Fibroblast of lung (primary cell): ENCODE results near the gene HENMT1. TPM values are rescaled to one million over a fixed set of nuclear protein-coding genes. Genes with fewer than 3 reads are reported as not detected.

Source experiments
- DNase-seq, 2 donors: peaks; one replicate each; pipeline versions ENCODE4 v3.0.0 to v3.0.0-alpha.2; 2010; ENCODE audit warnings: low read depth in 2 of 2
- H2AFZ ChIP-seq: 2 replicates; pipeline ENCODE4 v1.5.1; 2012; ENCODE audit warnings: low read length, control low read depth, inconsistent platforms
- H3K27ac ChIP-seq: 2 replicates; pipeline ENCODE4 v1.5.1; 2011; ENCODE audit warnings: low read length, control low read depth; ENCODE audit not compliant: insufficient read depth
- H3K27me3 ChIP-seq: 2 replicates; pipeline ENCODE4 v1.5.1; 2011; ENCODE audit warnings: mild to moderate bottlenecking, low read length; ENCODE audit not compliant: control insufficient read depth, insufficient read depth
- H3K36me3 ChIP-seq: 2 replicates; pipeline ENCODE4 v1.5.1; 2011; ENCODE audit warnings: low read length; ENCODE audit not compliant: control insufficient read depth, insufficient read depth
- H3K4me1 ChIP-seq: 2 replicates; pipeline ENCODE4 v1.5.1; 2011; ENCODE audit warnings: low read length; ENCODE audit not compliant: control insufficient read depth, insufficient read depth; ENCODE audit errors: extremely low read depth
- H3K4me2 ChIP-seq: 2 replicates; pipeline ENCODE4 v1.5.1; 2011; ENCODE audit warnings: low read length, control low read depth; ENCODE audit not compliant: insufficient read depth; ENCODE audit errors: extremely low read depth
- H3K4me3 ChIP-seq, 4 experiments: fragments of 200-600 bp in 1 of 4; sonication (generic) in 1 of 4; replicated peaks in 1 of 4; 2 replicates each; pipeline ENCODE4 v1.5.1; 2011 to 2016; ENCODE audit warnings: low read length in 4 of 4, low read depth in 3 of 4, mild to moderate bottlenecking in 3 of 4, control low read depth in 2 of 4, inconsistent platforms in 1 of 4, mixed read lengths in 1 of 4; ENCODE audit not compliant: insufficient read depth in 1 of 4; ENCODE audit errors: control extremely low read depth in 1 of 4
- H3K79me2 ChIP-seq: 2 replicates; pipeline ENCODE4 v1.5.1; 2012; ENCODE audit warnings: mild to moderate bottlenecking, low read length, inconsistent platforms; ENCODE audit not compliant: control insufficient read depth, insufficient read depth
- H3K9ac ChIP-seq: 2 replicates; pipeline ENCODE4 v1.5.1; 2011; ENCODE audit warnings: mild to moderate bottlenecking, low read length, control low read depth; ENCODE audit not compliant: insufficient read depth
- H3K9me3 ChIP-seq: 2 replicates; pipeline ENCODE4 v1.5.1; 2012; ENCODE audit warnings: low read depth, low read length; ENCODE audit not compliant: control insufficient read depth, insufficient read depth
- H4K20me1 ChIP-seq: 2 replicates; pipeline ENCODE4 v1.5.1; 2011; ENCODE audit warnings: low read length; ENCODE audit not compliant: control insufficient read depth, insufficient read depth; ENCODE audit errors: extremely low read depth
- CTCF ChIP-seq, 2 donors: IDR thresholded peaks in 1 of 2; conservative IDR thresholded peaks in 1 of 2; 1 replicate in 1 of 2; 2 replicates in 1 of 2; pipeline ENCODE4 v1.5.1; 2011 to 2012; ENCODE audit warnings: low read length in 2 of 2, control low read depth in 1 of 2, inconsistent platforms in 1 of 2, low read depth in 1 of 2, mild to moderate bottlenecking in 1 of 2
- EZH2 ChIP-seq: IDR thresholded peaks from 2 replicates; pipeline ENCODE4 v1.5.1; 2012; ENCODE audit warnings: low read length, control low read depth, mild to moderate bottlenecking; ENCODE audit errors: missing control alignments
- polyA plus RNA-seq, 2 donors: library from polyadenylated mRNA; depleted of rRNA in 1 of 2; stranded (reverse) in 1 of 2; unstranded in 1 of 2; fragments of >200 nt; gene quantifications; 2 replicates each; pipeline ENCODE4 v1.2.1, GENCODE V29; 2011 to 2012; ENCODE audit warnings: missing spikeins in 1 of 2
- total RNA-seq: library from RNA; depleted of rRNA; stranded (reverse); fragments of >200 nt; gene quantifications from 2 replicates; pipeline ENCODE4 v1.2.1, GENCODE V29; 2014

HENMT1 gene
- total and polyA plus RNA-seq, 2 donors (not counting 1 experiment from before 2014, with no cell fraction given), result 3.0 to 5.3 TPM

- H3K9ac ChIP-seq, result no peak overlapping the region
- no peak overlapping the region for H3K4me3 ChIP-seq
- no peak overlapping the region for H3K4me2 ChIP-seq
- H3K79me2 ChIP-seq, result no peaks in the 10 kb centered on the region
- H4K20me1 ChIP-seq, result no peaks in the 10 kb centered on the region
- peaks cover 1% of the 10 kb centered on the region for H3K36me3 ChIP-seq
- no peaks in the 10 kb centered on the region for H3K9me3 ChIP-seq
- DNase-seq, result no peak
- no peak overlapping the region for H3K27ac ChIP-seq
- TF ChIP-seq EZH2 (no peak), CTCF (conservative IDR thresholded peaks at IDR 0.05 in 1 of 2, IDR thresholded peaks at IDR 0.05 in 1 of 2; ENCODE audit: low read depth in 1 of 2, low read length in 2 of 2) (no peak)
- no peaks in the 10 kb centered on the region for H3K27me3 ChIP-seq
- H2AFZ ChIP-seq, result no peak overlapping the region
- no peaks in the 10 kb centered on the region for H3K4me1 ChIP-seq
Observed at GRCh38 chr1:108615544-108615943, 45.3 kb downstream of the HENMT1 start.

GRCh38 chr1:108612496-108612895 is 48.4 kb downstream of the HENMT1 start:
- Histone ChIP-seq H3K79me2 (no peaks in the 10 kb centered on the region), H4K20me1 (no peaks in the 10 kb centered on the region), H3K27me3 (no peaks in the 10 kb centered on the region), H3K36me3 (peaks cover under 1% of the 10 kb centered on the region), H3K4me2 (no peak overlapping the region), H3K27ac (no peak overlapping the region), H3K9me3 (no peaks in the 10 kb centered on the region), H3K4me3 (no peak overlapping the region), H3K9ac (no peak overlapping the region), H2AFZ (no peak overlapping the region), H3K4me1 (no peaks in the 10 kb centered on the region)
- TF ChIP-seq EZH2, result no peak
- no peak for TF ChIP-seq CTCF (conservative IDR thresholded peaks at IDR 0.05 in 1 of 2, IDR thresholded peaks at IDR 0.05 in 1 of 2; ENCODE audit: low read depth in 1 of 2, low read length in 2 of 2)
- no peak for DNase-seq

- Histone ChIP-seq H3K27ac (no peak overlapping the region), H4K20me1 (no peaks in the 10 kb centered on the region), H2AFZ (no peak overlapping the region), H3K36me3 (no peaks in the 10 kb centered on the region), H3K4me1 (no peaks in the 10 kb centered on the region), H3K4me3 (no peak overlapping the region), H3K79me2 (no peaks in the 10 kb centered on the region), H3K9ac (no peak overlapping the region), H3K27me3 (no peaks in the 10 kb centered on the region), H3K4me2 (no peak overlapping the region), H3K9me3 (no peaks in the 10 kb centered on the region)
- no peak for DNase-seq
- TF ChIP-seq EZH2 (no peak), CTCF (conservative IDR thresholded peaks at IDR 0.05 in 1 of 2, IDR thresholded peaks at IDR 0.05 in 1 of 2; ENCODE audit: low read depth in 1 of 2, low read length in 2 of 2) (no peak)
Observed at GRCh38 chr1:108611984-108612383, 48.9 kb downstream of the HENMT1 start.
